Spleen (tissue), 11 donors: ENCODE measurements around the gene TENM3. TPM values are rescaled to one million over a fixed set of nuclear protein-coding genes. Genes with fewer than 3 reads are reported as not detected.

ENCODE experiments used
- DNase-seq: peaks from one replicate; pipeline ENCODE4 v3.0.0-alpha.2; 2020
- H3K27ac ChIP-seq, 8 donors: fragments of 200-600 bp; sonication (generic) in 7 of 8; 1 replicate in 4 of 8; 2 replicates in 4 of 8; pipeline versions ENCODE4 v1.5.0 to v1.8.0; 2016 to 2021; ENCODE audit warnings: inconsistent platforms in 4 of 8, mild to moderate bottlenecking in 4 of 8, moderate library complexity in 1 of 8
- H3K27me3 ChIP-seq, 7 donors: fragments of 200-600 bp; sonication (generic) in 6 of 7; replicated peaks in 1 of 7; 1 replicate in 4 of 7; 2 replicates in 3 of 7; pipeline versions ENCODE4 v1.5.0 to v1.8.0; 2016 to 2021; ENCODE audit warnings: inconsistent platforms in 3 of 7, mild to moderate bottlenecking in 1 of 7
- H3K36me3 ChIP-seq, 6 donors: fragments of 200-600 bp; sonication (generic) in 5 of 6; 1 replicate in 4 of 6; 2 replicates in 2 of 6; pipeline versions ENCODE4 v1.5.0 to v1.8.0; 2016 to 2021; ENCODE audit warnings: inconsistent platforms in 2 of 6
- H3K4me1 ChIP-seq, 6 donors: fragments of 200-600 bp; sonication (generic) in 5 of 6; 1 replicate in 3 of 6; 2 replicates in 3 of 6; pipeline versions ENCODE4 v1.5.0 to v1.8.0; 2016 to 2021; ENCODE audit warnings: inconsistent platforms in 3 of 6
- H3K4me3 ChIP-seq, 8 donors: fragments of 200-600 bp; sonication (generic) in 7 of 8; 1 replicate in 4 of 8; 2 replicates in 4 of 8; pipeline versions ENCODE4 v1.5.0 to v1.8.0; 2016 to 2021; ENCODE audit warnings: inconsistent platforms in 4 of 8, mild to moderate bottlenecking in 4 of 8, moderate library complexity in 2 of 8
- H3K9me3 ChIP-seq, 8 donors: fragments of 200-600 bp; sonication (generic) in 7 of 8; 1 replicate in 4 of 8; 2 replicates in 4 of 8; pipeline versions ENCODE4 v1.5.0 to v1.8.0; 2016 to 2021; ENCODE audit warnings: inconsistent platforms in 4 of 8
- CTCF ChIP-seq, 11 experiments: fragments of 200-600 bp in 7 of 11; fragments of 450-650 bp in 4 of 11; sonication (generic) in 4 of 11; IDR thresholded peaks in 8 of 11; conservative IDR thresholded peaks in 3 of 11; 1 replicate in 7 of 11; 2 replicates in 4 of 11; pipeline versions ENCODE4 v1.4.0 to v1.8.0; 2016 to 2021; ENCODE audit warnings: antibody characterized with exemption in 11 of 11, inconsistent platforms in 4 of 11, mild to moderate bottlenecking in 1 of 11
- POLR2A ChIP-seq, 3 donors: fragments of 450-650 bp; IDR thresholded peaks; one replicate each; pipeline ENCODE4 v1.5.1; 2017; ENCODE audit warnings: antibody characterized with exemption in 3 of 3, mild to moderate bottlenecking in 1 of 3
- POLR2AphosphoS5 ChIP-seq, 3 donors: sonication (generic); formaldehyde crosslinking; IDR thresholded peaks; one replicate each; pipeline ENCODE4 v1.5.1; 2017; ENCODE audit warnings: antibody characterized with exemption in 3 of 3
- WGBS, 5 donors: extraction: QIAGEN DNeasy Blood & Tissue Kit in 3 of 5; methylation state at CpG; one replicate each; pipeline versions ENCODE4 v1.1.5 to v1.1.7; 2013 to 2018; 5-methylcytosine and 5-hydroxymethylcytosine counted together
- intact Hi-C: fragments of 100-400 bp; cut with DNase I; formaldehyde crosslinking; loops from one replicate; pipeline ENCODE4 v1.15.0; 2023; ENCODE audit warnings: low total_unique reads
- polyA plus RNA-seq, 3 donors: library from polyadenylated mRNA; stranded (reverse); fragments of 200-250 nt; gene quantifications; one replicate each; pipeline ENCODE4 v1.2.1, GENCODE V29; 2013
- total RNA-seq, 7 donors: library from RNA; depleted of rRNA in 3 of 7; stranded (reverse); fragments of >200 nt in 3 of 7; fragmentation: NEBNext Ultra II Directional in 4 of 7; extraction: Animal tissue kit (Norgen Biotek cat#: 25700) in 4 of 7; gene quantifications; one replicate each; pipeline versions ENCODE4 v1.1.0 to v1.2.1, GENCODE V29; 2016 to 2021
- donor health status: healthy with polysubstance abuse.
- donor health status: DM: no; HTN: no; CAD: no; lungs with moderate emphysema.
- donor health status: DM: no; HTN: no; CAD: no.
- donor health status: Bipolar disorder and iron deficiency.
- donor health status: healthy.
- donor health status: DM: no; HTN: no; CAD: no.
- donor health status: DM: yes; HTN: yes; CAD: no.

TENM3 gene
- total and polyA plus RNA-seq, 10 donors = 0.37 to 45.6 (median 17.7) TPM

- H3K36me3 ChIP-seq = peaks cover 0 to 6% (median 0%) of the 10 kb centered on the region in 6 donors
- no peak for DNase-seq
- 85 to 88% (median 87%) methylated on average over 10 of the region's 10 CpGs for WGBS, 5 donors
- TF ChIP-seq POLR2A (IDR thresholded peaks at IDR 0.05) (no peak), POLR2AphosphoS5 (IDR thresholded peaks at IDR 0.05) (no peak), CTCF (IDR thresholded peaks at IDR 0.05 in 8 of 11, conservative IDR thresholded peaks at IDR 0.05 in 3 of 11) (no peak)
- no peaks in the 10 kb centered on the region for H3K27me3 ChIP-seq
- no peak overlapping the region for H3K27ac ChIP-seq
- intact Hi-C loops = no loop called here
- peaks cover 0 to 4% (median 0%) of the 10 kb centered on the region in 8 donors for H3K9me3 ChIP-seq
- no peaks in the 10 kb centered on the region for H3K4me1 ChIP-seq
- H3K4me3 ChIP-seq = no peak overlapping the region
These were observed 535.2 kb downstream of the TENM3 start for GRCh38 chr4:182778222-182778982.

DNA sequence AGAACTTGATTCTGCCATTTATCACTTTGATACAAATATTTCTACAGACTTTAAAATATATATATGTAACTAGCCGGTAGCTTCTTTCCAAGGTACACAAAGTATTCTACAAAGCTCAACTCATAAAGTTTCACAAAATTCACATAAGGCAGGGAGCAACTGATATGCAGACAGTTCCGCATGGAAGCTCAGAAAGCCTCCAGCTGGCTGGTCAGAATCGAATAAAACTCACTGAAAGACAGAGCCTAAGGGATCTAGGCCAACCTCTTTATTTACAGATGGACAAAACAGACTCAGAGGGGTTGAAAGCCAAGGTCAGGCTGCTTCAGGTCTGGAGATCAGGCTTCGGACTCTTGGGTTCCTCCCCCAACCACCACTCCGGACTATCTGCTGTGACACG lies 543.8 kb downstream of the TENM3 start:
- Histone ChIP-seq H3K9me3 (peaks cover 0 to 6% (median 0%) of the 10 kb centered on the region in 8 donors), H3K27ac (no peak overlapping the region), H3K27me3 (peaks cover 0 to 5% (median 0%) of the 10 kb centered on the region in 7 donors), H3K4me1 (no peaks in the 10 kb centered on the region), H3K36me3 (no peaks in the 10 kb centered on the region), H3K4me3 (no peak overlapping the region)
- TF ChIP-seq POLR2A (IDR thresholded peaks at IDR 0.05) (no peak), CTCF (IDR thresholded peaks at IDR 0.05 in 8 of 11, conservative IDR thresholded peaks at IDR 0.05 in 3 of 11) (no peak), POLR2AphosphoS5 (IDR thresholded peaks at IDR 0.05) (no peak)
- 89 to 94% (median 92%) methylated on average over 6 of the region's 6 CpGs for WGBS, 5 donors
- DNase-seq = no peak
- intact Hi-C loops = no loop called here

DNA sequence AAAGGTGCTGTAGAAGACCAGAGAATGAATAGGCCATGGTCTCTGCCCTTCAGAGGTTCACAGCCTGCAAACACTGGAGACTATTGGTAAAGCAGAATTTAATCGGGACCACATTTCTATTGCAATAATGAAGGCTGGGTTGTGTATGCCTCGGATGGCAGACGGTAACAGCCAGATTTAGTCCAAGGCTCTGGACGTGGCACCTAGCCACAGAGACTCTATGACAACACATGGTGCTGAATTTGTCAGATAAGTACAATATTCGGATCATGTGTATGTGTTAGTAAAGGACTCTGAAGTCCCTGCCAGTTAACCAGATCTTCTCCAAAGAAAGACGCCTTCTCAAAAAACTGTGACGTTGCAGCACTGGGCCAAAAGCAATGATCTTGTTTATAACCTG lies 545.0 kb downstream of the TENM3 start:
- H3K27ac ChIP-seq = no peak overlapping the region
- 89 to 91% (median 91%) methylated on average over 7 of the region's 7 CpGs for WGBS, 5 donors
- H3K27me3 ChIP-seq = peaks cover 0 to 5% (median 0%) of the 10 kb centered on the region in 7 donors
- peaks cover 0 to 2% (median 0%) of the 10 kb centered on the region in 6 donors for H3K36me3 ChIP-seq
- DNase-seq = no peak
- H3K4me3 ChIP-seq = no peak overlapping the region
- TF ChIP-seq POLR2A (IDR thresholded peaks at IDR 0.05) (no peak), CTCF (IDR thresholded peaks at IDR 0.05 in 8 of 11, conservative IDR thresholded peaks at IDR 0.05 in 3 of 11) (no peak), POLR2AphosphoS5 (IDR thresholded peaks at IDR 0.05) (no peak)
- intact Hi-C loops = no loop called here
- no peaks in the 10 kb centered on the region for H3K4me1 ChIP-seq
- peaks cover 0 to 6% (median 0%) of the 10 kb centered on the region in 8 donors for H3K9me3 ChIP-seq

GRCh38 chr4:182789529-182789928 lies 546.3 kb downstream of the TENM3 start:
- no peak overlapping the region for H3K27ac ChIP-seq
- peaks cover 0 to 4% (median 0%) of the 10 kb centered on the region in 6 donors for H3K36me3 ChIP-seq
- intact Hi-C loops = no loop called here
- peaks cover 0 to 3% (median 0%) of the 10 kb centered on the region in 8 donors for H3K9me3 ChIP-seq
- no peak for TF ChIP-seq POLR2AphosphoS5 (IDR thresholded peaks at IDR 0.05)
- no peak for TF ChIP-seq POLR2A (IDR thresholded peaks at IDR 0.05)
- DNase-seq = no peak
- H3K27me3 ChIP-seq = peaks cover 0 to 5% (median 0%) of the 10 kb centered on the region in 7 donors
- WGBS, 5 donors = 82 to 89% (median 85%) methylated on average over 7 of the region's 7 CpGs
- no peak overlapping the region for H3K4me3 ChIP-seq
- H3K4me1 ChIP-seq = no peaks in the 10 kb centered on the region
